ENCODE data around the gene TMEM42. TPM values are rescaled to one million over a fixed set of nuclear protein-coding genes. Genes with fewer than 3 reads are reported as not detected.

TMEM42 gene
- total RNA-seq, 8 experiments from 2014 or later = 12.0 to 29.1 (median 19.8) TPM

DNA sequence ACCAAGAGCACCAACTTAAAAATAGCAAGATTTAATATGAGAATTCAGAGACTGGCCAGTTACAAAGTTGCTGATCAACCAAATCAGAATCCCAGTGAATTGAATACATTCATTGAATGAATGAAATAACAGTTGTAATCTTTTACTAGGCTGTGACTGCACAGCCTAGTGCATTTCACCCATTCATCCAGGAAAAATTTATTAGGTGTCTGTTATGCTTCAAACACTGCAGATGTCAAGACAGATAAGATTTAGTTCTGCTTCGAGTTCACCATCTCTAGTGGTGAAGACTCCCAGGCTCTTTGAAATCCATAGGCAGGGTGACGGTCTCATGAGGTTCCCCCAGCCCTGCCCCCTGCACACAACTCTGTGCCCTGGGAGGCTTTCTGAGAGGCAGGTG, 41.6 kb downstream of the TMEM42 start:
- H3K4me1 ChIP-seq (replicated peaks in 1 of 2) = peaks cover 22 to 23% of the 10 kb centered on the region in 2 donors
- 0 to 86% (median 0%) methylated on average over 1 to 2 of the region's 2 CpGs; no CpG with 5 or more reads in 5 of the 10 experiments for WGBS, 10 experiments
- in situ Hi-C loops (cut with MboI; ENCODE audit: low pct_unique_long_range_greater_than_20kb in 2 of 9, low sequenced_read_pairs in 9 of 9, unreplicated experiment in 9 of 9) = loop anchor here in 2 of 9 experiments (25.0 kb wide), 1 partner anchor 366 kb away; no protein-coding TSS in a partner anchor
- H3K27ac ChIP-seq = no peak overlapping the region
- no peak for ATAC-seq (replicated peaks in 6 of 8)
- no peak overlapping the region for H3K4me3 ChIP-seq

DNA sequence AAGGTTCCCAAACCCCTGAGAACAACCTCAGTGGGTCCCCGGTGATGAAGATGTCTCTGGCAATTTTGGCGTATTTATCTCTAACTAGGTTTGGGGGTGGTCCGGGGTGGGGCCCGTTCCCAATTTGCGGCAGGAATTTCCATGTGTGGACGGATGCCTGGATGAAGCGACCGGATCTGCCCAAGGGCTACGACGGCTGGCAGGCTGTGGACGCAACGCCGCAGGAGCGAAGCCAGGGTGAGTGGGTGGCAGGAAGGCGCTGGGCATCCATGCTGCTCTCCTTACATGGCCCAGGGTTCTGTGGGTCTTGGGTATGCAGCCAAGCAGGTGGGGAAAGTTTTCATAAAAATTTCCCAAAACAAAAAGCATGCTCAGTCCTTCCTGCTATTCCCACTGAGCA, 42.0 kb downstream of the TMEM42 start:
- ATAC-seq (replicated peaks in 6 of 8) = no peak
- in situ Hi-C loops (cut with MboI; ENCODE audit: low pct_unique_long_range_greater_than_20kb in 2 of 9, low sequenced_read_pairs in 9 of 9, unreplicated experiment in 9 of 9) = loop anchor here in 2 of 9 experiments (25.0 kb wide), 1 partner anchor 366 kb away; no protein-coding TSS in a partner anchor
- Histone ChIP-seq H3K4me3 (no peak overlapping the region), H3K4me1 (replicated peaks in 1 of 2) (peaks cover 22 to 23% of the 10 kb centered on the region in 2 donors), H3K27ac (no peak overlapping the region)
- 53 to 100% (median 90%) methylated on average over 1 to 14 of the region's 15 CpGs; no CpG with 5 or more reads in 3 of the 10 experiments for WGBS, 10 experiments

DNA sequence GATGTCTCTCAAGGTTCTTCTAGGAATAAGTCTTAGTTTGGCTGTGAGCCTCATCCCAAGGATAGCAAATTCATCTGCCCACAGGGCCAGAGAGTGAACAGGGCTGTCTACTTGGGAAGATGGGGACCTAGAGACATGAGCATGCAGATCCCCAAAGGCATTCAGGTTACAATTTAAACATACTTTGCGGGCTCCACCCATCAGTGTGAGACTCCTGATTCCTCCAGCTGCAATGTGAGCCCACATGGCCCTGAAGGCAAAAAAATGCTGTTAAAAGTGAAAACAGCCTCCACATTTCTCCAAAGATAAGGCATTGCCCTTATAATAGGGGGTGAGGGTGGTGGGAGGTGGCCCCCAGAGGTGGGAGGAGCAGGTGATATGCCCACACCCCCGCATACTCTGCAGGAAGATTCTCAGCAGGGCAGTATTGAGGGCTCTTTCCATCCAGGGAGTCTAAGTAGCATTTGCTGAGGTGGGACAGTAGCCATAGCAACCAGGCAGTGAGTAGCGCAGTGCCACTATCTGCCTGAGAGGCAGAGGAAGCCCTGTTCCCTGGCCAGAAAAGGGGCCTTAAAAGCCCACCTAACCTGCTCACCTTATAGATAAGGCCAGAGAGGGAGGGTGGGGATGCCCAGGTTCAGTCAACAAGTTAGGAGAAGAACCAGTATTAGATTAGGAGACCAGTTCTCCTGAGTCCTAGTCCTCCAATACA, 43.9 kb downstream of the TMEM42 start:
- in situ Hi-C loops (cut with MboI; ENCODE audit: low pct_unique_long_range_greater_than_20kb in 2 of 9, low sequenced_read_pairs in 9 of 9, unreplicated experiment in 9 of 9) = loop anchor here in 2 of 9 experiments (25.0 kb wide), 1 partner anchor 368 kb away; no protein-coding TSS in a partner anchor
- Histone ChIP-seq H3K4me3 (no peak overlapping the region), H3K27ac (no peak overlapping the region), H3K4me1 (replicated peaks in 1 of 2) (peaks cover 8 to 15% of the 10 kb centered on the region in 2 donors)
- ATAC-seq (replicated peaks in 6 of 8) = peak in 6 of 8 experiments; percentile 22 to 85 (median 71)
- WGBS, 10 experiments = 60 to 80% methylated on average over 1 of the region's 3 CpGs; no CpG with 5 or more reads in 8 of the 10 experiments

DNA sequence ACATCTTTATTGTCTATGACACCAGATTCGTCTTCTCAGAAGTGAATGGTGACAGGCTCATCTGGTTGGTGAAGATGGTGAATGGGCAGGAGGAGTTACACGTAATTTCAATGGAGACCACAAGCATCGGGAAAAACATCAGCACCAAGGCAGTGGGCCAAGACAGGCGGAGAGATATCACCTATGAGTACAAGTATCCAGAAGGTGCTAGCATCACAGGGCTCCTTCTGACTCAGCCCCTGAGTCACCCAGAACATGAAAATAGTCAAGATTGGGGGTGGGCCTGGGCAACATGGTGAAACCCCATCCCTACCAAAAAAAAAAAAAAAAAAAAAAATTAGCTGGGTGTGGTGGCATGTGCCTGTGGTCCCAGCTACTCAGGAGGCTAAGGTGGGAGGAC, 45.3 kb downstream of the TMEM42 start:
- ATAC-seq (replicated peaks in 6 of 8) = no peak
- no peak overlapping the region for H3K4me3 ChIP-seq
- H3K4me1 ChIP-seq (replicated peaks in 1 of 2) = peaks cover 8 to 15% of the 10 kb centered on the region in 2 donors
- WGBS, 10 experiments = 40 to 90% (median 76%) methylated on average over 1 to 4 of the region's 4 CpGs; no CpG with 5 or more reads in 4 of the 10 experiments
- in situ Hi-C loops (cut with MboI; ENCODE audit: low pct_unique_long_range_greater_than_20kb in 2 of 9, low sequenced_read_pairs in 9 of 9, unreplicated experiment in 9 of 9) = loop anchor here in 2 of 9 experiments (25.0 kb wide), 1 partner anchor 370 kb away; no protein-coding TSS in a partner anchor
- no peak overlapping the region for H3K27ac ChIP-seq

DNA sequence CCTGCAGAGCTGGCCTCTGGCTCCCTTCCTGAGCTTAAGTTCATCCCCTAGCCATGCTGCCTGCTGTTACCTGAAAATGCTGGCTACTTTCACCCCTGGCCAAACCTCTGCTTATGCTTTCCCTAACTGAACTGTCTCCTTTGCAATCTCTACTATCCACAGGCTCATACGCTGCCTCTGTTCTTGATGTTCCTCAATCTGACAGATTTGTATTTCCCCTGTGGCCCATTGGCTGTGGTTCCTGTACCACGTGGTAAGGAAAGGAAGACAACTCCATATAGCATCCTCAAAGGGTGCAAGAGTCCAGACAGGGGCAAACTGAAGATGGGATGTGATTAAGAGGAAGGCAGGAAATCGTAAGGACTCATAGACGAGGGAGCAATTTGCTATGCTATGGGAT, 45.9 kb downstream of the TMEM42 start:
- peak in 3 of 8 experiments; percentile 35 to 56 (median 50) for ATAC-seq (replicated peaks in 6 of 8)
- Histone ChIP-seq H3K4me3 (no peak overlapping the region), H3K4me1 (replicated peaks in 1 of 2) (peaks cover 8 to 15% of the 10 kb centered on the region in 2 donors), H3K27ac (peak overlapping the region; percentile 33 to 65)
- in situ Hi-C loops (cut with MboI; ENCODE audit: low pct_unique_long_range_greater_than_20kb in 2 of 9, low sequenced_read_pairs in 9 of 9, unreplicated experiment in 9 of 9) = loop anchor here in 2 of 9 experiments (25.0 kb wide), 1 partner anchor 370 kb away; no protein-coding TSS in a partner anchor
- WGBS, 10 experiments = 30 to 80% (median 70%) methylated on average over 1 to 4 of the region's 4 CpGs; no CpG with 5 or more reads in 3 of the 10 experiments

DNA sequence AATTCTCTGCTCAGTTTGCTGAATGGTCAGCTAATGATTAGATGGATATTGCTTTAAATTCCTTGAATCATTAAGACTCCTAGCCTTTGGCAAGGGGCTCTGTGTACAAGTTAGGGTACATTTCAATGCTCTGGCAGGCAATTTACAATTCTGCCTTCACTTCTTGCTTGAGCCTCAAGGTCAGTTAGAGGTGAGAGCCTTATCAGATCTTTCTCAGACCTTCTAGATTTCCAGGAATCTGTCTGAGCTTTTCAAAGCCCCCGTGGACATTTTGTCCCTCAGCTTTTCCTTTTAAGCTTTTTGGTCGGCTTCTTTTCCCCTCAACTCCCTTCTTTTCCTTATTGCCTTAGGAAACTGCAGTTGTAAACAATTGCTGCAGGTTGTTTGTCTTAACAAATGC, 47.4 kb downstream of the TMEM42 start:
- in situ Hi-C loops (cut with MboI; ENCODE audit: low pct_unique_long_range_greater_than_20kb in 2 of 9, low sequenced_read_pairs in 9 of 9, unreplicated experiment in 9 of 9) = loop anchor here in 2 of 9 experiments (25.0 kb wide), 1 partner anchor 372 kb away; no protein-coding TSS in a partner anchor
- Histone ChIP-seq H3K27ac (no peak overlapping the region), H3K4me3 (no peak overlapping the region), H3K4me1 (replicated peaks in 1 of 2) (peaks cover 8 to 19% of the 10 kb centered on the region in 2 donors)
- WGBS, 10 experiments = 0 to 100% (median 60%) methylated on average over 1 to 2 of the region's 2 CpGs; no CpG with 5 or more reads in 3 of the 10 experiments
- ATAC-seq (replicated peaks in 6 of 8) = no peak

DNA sequence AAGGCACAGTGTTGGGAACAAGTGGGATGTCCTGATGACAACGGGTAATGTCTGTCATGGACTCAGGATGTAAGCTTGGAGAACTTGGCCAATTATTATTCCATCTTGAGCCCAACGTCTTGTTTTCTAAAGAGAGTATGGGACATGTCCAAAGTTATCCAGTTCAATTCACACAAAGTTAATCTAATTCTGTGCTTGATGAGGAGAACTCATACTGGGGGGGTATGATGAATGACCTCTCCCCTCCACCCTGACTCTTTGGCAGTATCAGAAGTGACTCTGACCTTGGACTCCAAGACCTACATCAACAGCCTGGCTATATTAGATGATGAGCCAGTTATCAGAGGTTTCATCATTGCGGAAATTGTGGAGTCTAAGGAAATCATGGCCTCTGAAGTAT, 49.0 kb downstream of the TMEM42 start:
- no peak overlapping the region for H3K4me3 ChIP-seq
- in situ Hi-C loops (cut with MboI; ENCODE audit: low pct_unique_long_range_greater_than_20kb in 2 of 9, low sequenced_read_pairs in 9 of 9, unreplicated experiment in 9 of 9) = loop anchor here in 2 of 9 experiments (25.0 kb wide), 1 partner anchor 373 kb away; no protein-coding TSS in a partner anchor
- 25 to 100% (median 86%) methylated on average over 1 to 2 of the region's 3 CpGs; no CpG with 5 or more reads in 3 of the 10 experiments for WGBS, 10 experiments
- H3K27ac ChIP-seq = no peak overlapping the region
- peaks cover 8 to 17% of the 10 kb centered on the region in 2 donors for H3K4me1 ChIP-seq (replicated peaks in 1 of 2)
- ATAC-seq (replicated peaks in 6 of 8) = no peak

DNA sequence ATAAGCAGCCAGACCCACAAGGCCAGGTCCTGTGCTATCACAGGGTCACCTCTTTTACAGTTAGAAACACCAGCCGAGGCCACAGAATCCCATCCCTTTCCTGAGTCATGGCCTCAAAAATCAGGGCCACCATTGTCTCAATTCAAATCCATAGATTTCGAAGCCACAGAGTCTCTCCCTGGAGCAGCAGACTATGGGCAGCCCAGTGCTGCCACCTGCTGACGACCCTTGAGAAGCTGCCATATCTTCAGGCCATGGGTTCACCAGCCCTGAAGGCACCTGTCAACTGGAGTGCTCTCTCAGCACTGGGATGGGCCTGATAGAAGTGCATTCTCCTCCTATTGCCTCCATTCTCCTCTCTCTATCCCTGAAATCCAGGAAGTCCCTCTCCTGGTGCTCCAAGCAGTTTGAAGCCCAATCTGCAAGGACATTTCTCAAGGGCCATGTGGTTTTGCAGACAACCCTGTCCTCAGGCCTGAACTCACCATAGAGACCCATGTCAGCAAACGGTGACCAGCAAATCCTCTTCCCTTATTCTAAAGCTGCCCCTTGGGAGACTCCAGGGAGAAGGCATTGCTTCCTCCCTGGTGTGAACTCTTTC, 52.3 kb downstream of the TMEM42 start:
- no peak overlapping the region for H3K4me3 ChIP-seq
- in situ Hi-C loops (cut with MboI; ENCODE audit: low pct_unique_long_range_greater_than_20kb in 2 of 9, low sequenced_read_pairs in 9 of 9, unreplicated experiment in 9 of 9) = loop anchor here in 2 of 9 experiments (25.0 kb wide), 1 partner anchor 377 kb away; no protein-coding TSS in a partner anchor
- peaks cover 0 to 4% of the 10 kb centered on the region in 2 donors for H3K4me1 ChIP-seq (replicated peaks in 1 of 2)
- WGBS, 10 experiments = 0 to 60% (median 32%) methylated on average over 1 to 3 of the region's 4 CpGs; no CpG with 5 or more reads in 3 of the 10 experiments
- ATAC-seq (replicated peaks in 6 of 8) = peak; percentile 60 to 85 (median 75)
- H3K27ac ChIP-seq = no peak overlapping the region

DNA sequence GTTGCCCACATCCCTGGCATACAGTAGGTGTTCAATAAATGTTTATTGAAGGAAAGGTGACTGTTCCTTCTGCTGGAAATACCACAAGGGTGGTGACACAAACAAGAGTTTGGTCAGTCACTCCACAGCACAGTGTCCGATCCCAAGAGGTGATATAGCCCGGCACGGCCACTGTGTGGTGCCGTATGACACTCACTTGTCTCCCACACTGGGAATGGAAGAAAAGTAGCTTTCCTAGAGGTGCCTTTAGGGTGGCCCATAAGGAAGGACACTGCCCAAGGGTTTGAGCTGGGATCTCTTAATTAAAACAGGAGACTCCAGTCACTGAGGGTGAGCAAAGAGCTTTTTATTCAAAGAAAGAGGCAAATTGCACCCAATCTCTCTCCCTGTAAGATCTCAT, 53.2 kb downstream of the TMEM42 start:
- H3K4me1 ChIP-seq (replicated peaks in 1 of 2) = peaks cover 0 to 4% of the 10 kb centered on the region in 2 donors
- no peak overlapping the region for H3K27ac ChIP-seq
- no peak overlapping the region for H3K4me3 ChIP-seq
- peak in 4 of 8 experiments; percentile 47 to 74 (median 68) for ATAC-seq (replicated peaks in 6 of 8)
- in situ Hi-C loops (cut with MboI; ENCODE audit: low pct_unique_long_range_greater_than_20kb in 2 of 9, low sequenced_read_pairs in 9 of 9, unreplicated experiment in 9 of 9) = loop anchor here in 2 of 9 experiments (25.0 kb wide), 1 partner anchor 378 kb away; no protein-coding TSS in a partner anchor
- WGBS, 10 experiments = 40 to 77% (median 56%) methylated on average over 3 to 4 of the region's 4 CpGs; no CpG with 5 or more reads in 4 of the 10 experiments

Other genes starting within 250 kb of the TMEM42 start
- 10 to 100 TPM; 20.1 to 53.0 (median 40.0) TPM for gene ZNF197, start 236.9 kb upstream of the TMEM42 start, total RNA-seq
- gene ZNF35, start 213.2 kb upstream of the TMEM42 start, total RNA-seq = 10 to 100 TPM; 10.3 to 25.3 (median 14.1) TPM
- gene ZNF502, start 149.3 kb upstream of the TMEM42 start, total RNA-seq = 1 to 10 TPM in 6 of 8 experiments, under 1 TPM in 2; 0.11 to 9.1 (median 3.0) TPM
- 1 to 10 TPM in 6 of 8 experiments, under 1 TPM in 2; 0.65 to 9.3 (median 1.7) TPM for gene ZNF501, start 132.3 kb upstream of the TMEM42 start, total RNA-seq
- gene KIAA1143, start 100.3 kb upstream of the TMEM42 start, total RNA-seq = 10 to 100 TPM; 20.9 to 31.6 (median 25.9) TPM
- gene KIF15, start 100.1 kb upstream of the TMEM42 start, total RNA-seq = 10 to 100 TPM in 3 of 8 experiments, 1 to 10 TPM in 4, under 1 TPM in 1; 0.10 to 28.6 (median 2.4) TPM
- 1 to 10 TPM in 1 of 8 experiments, under 1 TPM in 7; 0.14 to 2.1 (median 0.37) TPM for gene TGM4, start 12.7 kb downstream of the TMEM42 start, total RNA-seq
- gene ZDHHC3, start 114.3 kb downstream of the TMEM42 start, total RNA-seq = 10 to 100 TPM; 23.3 to 56.6 (median 40.1) TPM
- 10 to 100 TPM; 45.1 to 92.9 (median 50.6) TPM for gene EXOSC7, start 114.3 kb downstream of the TMEM42 start, total RNA-seq
- gene CLEC3B, start 164.4 kb downstream of the TMEM42 start, total RNA-seq = 100 to 1,000 TPM in 1 of 8 experiments, 10 to 100 TPM in 1, 1 to 10 TPM in 1, under 1 TPM in 3, not detected in 2; 0.33 to 107 (median 1.2) TPM